Panc1 (cell line): Measurements from ENCODE around the gene APLP2. TPM values are rescaled to one million over a fixed set of nuclear protein-coding genes. Genes with fewer than 3 reads are reported as not detected.

Experiments used
- ATAC-seq: fragments of 200-7000 bp; cut with Tn5 transposase; 2 replicates; pipeline ENCODE4 v1.9.1; 2020; ENCODE audit warnings: mild to moderate bottlenecking, moderate library complexity
- BruUV-seq: library from RNA; stranded (reverse); fragments of 400-500 nt; replicated peaks from 2 replicates; lab custom pipeline; 2021; lab: Mats Ljungman, UMichigan
- CTCF ChIA-PET: fragments of 300-600 bp; sonication (Branson Sonifier 250); formaldehyde crosslinking; loops from one replicate; lab custom pipeline; 2022; ENCODE audit warnings: antibody characterized with exemption; lab: Charles Lee
- POLR2A ChIA-PET: fragments of 300-600 bp; sonication (Branson Sonifier 250); formaldehyde crosslinking; loops from one replicate; lab custom pipeline; 2022; ENCODE audit warnings: antibody characterized with exemption; lab: Charles Lee
- DNase-seq: peaks from one replicate; pipeline ENCODE4 v3.0.0-alpha.2; 2010; ENCODE audit warnings: low read depth, low spot score
- H3K27ac ChIP-seq: 2 replicates; pipeline ENCODE4 v1.5.1; 2011; ENCODE audit warnings: mild to moderate bottlenecking, low read length, inconsistent platforms
- H3K27me3 ChIP-seq: fragments of 200-500 bp; sonication (Bioruptor generic); 2 replicates; pipeline ENCODE4 v1.6.0; 2014; ENCODE audit warnings: low read length, inconsistent platforms; ENCODE audit not compliant: control insufficient read depth, insufficient read depth
- H3K36me3 ChIP-seq: fragments of 200-500 bp; sonication (Bioruptor generic); 2 replicates; pipeline ENCODE4 v1.5.1; 2014; ENCODE audit warnings: inconsistent platforms, mild to moderate bottlenecking, low read length, moderate library complexity; ENCODE audit not compliant: control insufficient read depth, insufficient read depth
- H3K4me1 ChIP-seq: 2 replicates; pipeline ENCODE4 v1.5.1; 2011; ENCODE audit warnings: inconsistent platforms, mild to moderate bottlenecking, low read length, moderate library complexity; ENCODE audit not compliant: control insufficient read depth, insufficient read depth
- H3K4me3 ChIP-seq, 2 experiments: 2 replicates each; pipeline ENCODE4 v1.5.1; 2011 to 2012; ENCODE audit warnings: low read depth in 2 of 2, low read length in 2 of 2, mild to moderate bottlenecking in 2 of 2, inconsistent platforms in 1 of 2, moderate library complexity in 1 of 2
- H3K9me3 ChIP-seq: fragments of 200-500 bp; sonication (Bioruptor generic); 2 replicates; pipeline ENCODE4 v1.5.1; 2014; ENCODE audit warnings: low read depth, mild to moderate bottlenecking, inconsistent platforms, low read length, moderate library complexity; ENCODE audit not compliant: control insufficient read depth, insufficient read depth
- CTCF ChIP-seq: fragments of 450-650 bp; IDR thresholded peaks from 2 replicates; pipeline ENCODE4 v1.5.1; 2017; ENCODE audit warnings: mild to moderate bottlenecking
- POLR2AphosphoS5 ChIP-seq: IDR thresholded peaks from 2 replicates; pipeline ENCODE4 v1.6.1; 2012; ENCODE audit warnings: mild to moderate bottlenecking, low read depth, low read length, moderate library complexity
- SIN3A ChIP-seq: IDR thresholded peaks from 2 replicates; pipeline ENCODE4 v1.6.1; 2012; ENCODE audit warnings: low read depth, mild to moderate bottlenecking, low read length, moderate library complexity, borderline replicate concordance; ENCODE audit not compliant: insufficient read depth
- TCF7L2 ChIP-seq: IDR thresholded peaks from 2 replicates; pipeline ENCODE4 v1.6.1; 2011; ENCODE audit warnings: mild to moderate bottlenecking, low read depth, low read length, inconsistent platforms
- in situ Hi-C: cut with HindIII; loops from 2 replicates; pipeline ENCODE4 v1.10.0; 2016; ENCODE audit warnings: low sequenced_read_pairs, low pct_unique_long_range_greater_than_20kb
- intact Hi-C: fragments of 100-400 bp; cut with micrococcal nuclease; formaldehyde crosslinking; loops from one replicate; pipeline ENCODE4 v1.10.0; 2022; ENCODE audit not compliant: unreplicated experiment
- total RNA-seq: library from RNA; stranded (reverse); gene quantifications from one replicate; pipeline ENCODE4 v1.2.1, GENCODE V29; 2021; ENCODE audit not compliant: unreplicated experiment
- TF ChIP-seq, protein P1 (sequence below), 2 experiments: IDR thresholded peaks; 2 replicates each; pipeline ENCODE4 v1.6.1; 2011 to 2012; ENCODE audit warnings: low read depth in 2 of 2, control low read depth in 1 of 2, low read length in 1 of 2, mild to moderate bottlenecking in 1 of 2, moderate library complexity in 1 of 2; ENCODE audit not compliant: insufficient read depth in 1 of 2

Gene APLP2
- total RNA-seq, 1 experiment from 2014 or later = 589 TPM

DNA sequence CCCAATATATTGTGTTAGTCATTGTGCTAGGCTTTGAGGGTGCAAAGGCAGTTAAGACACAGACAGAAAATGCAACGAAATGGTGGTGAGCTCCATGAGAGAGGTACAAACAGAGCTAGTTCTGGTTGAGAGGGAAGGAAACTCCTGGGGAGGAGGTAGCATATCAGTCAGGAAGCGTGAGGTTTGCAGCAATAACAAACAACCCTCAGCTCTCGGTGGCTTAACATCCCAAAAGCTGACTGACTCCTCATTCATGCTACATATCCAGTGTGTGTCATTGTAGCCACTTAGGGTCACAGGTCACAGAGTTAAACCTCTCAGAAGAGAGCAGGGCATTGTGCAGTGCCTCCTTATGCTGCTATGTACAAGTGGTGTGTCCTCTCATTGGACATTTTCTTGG is 88.1 kb downstream of the APLP2 start:
- ATAC-seq = no peak

GRCh38 chr11:130159139-130159538 is 89.4 kb downstream of the APLP2 start:
- in situ Hi-C loops = no loop called here
- Histone ChIP-seq H3K36me3 (no peaks in the 10 kb centered on the region; the same call in 1 of the 2 replicates), H3K27ac (no peak overlapping the region), H3K4me3 (peak overlapping the region; percentile 19 to 25; a peak in 2 of 4 replicates), H3K9me3 (no peaks in the 10 kb centered on the region), H3K27me3 (peaks cover 16% of the 10 kb centered on the region), H3K4me1 (0 out of 2 replicates have a peak, but pooled peaks cover 5% of the 10 kb centered on the region)
- DNase-seq = no peak
- ATAC-seq = no peak
- TF ChIP-seq CTCF (no peak), POLR2AphosphoS5 (no peak), TCF7L2 (no peak), SIN3A (no peak)
- TF ChIP-seq, protein P1, sequence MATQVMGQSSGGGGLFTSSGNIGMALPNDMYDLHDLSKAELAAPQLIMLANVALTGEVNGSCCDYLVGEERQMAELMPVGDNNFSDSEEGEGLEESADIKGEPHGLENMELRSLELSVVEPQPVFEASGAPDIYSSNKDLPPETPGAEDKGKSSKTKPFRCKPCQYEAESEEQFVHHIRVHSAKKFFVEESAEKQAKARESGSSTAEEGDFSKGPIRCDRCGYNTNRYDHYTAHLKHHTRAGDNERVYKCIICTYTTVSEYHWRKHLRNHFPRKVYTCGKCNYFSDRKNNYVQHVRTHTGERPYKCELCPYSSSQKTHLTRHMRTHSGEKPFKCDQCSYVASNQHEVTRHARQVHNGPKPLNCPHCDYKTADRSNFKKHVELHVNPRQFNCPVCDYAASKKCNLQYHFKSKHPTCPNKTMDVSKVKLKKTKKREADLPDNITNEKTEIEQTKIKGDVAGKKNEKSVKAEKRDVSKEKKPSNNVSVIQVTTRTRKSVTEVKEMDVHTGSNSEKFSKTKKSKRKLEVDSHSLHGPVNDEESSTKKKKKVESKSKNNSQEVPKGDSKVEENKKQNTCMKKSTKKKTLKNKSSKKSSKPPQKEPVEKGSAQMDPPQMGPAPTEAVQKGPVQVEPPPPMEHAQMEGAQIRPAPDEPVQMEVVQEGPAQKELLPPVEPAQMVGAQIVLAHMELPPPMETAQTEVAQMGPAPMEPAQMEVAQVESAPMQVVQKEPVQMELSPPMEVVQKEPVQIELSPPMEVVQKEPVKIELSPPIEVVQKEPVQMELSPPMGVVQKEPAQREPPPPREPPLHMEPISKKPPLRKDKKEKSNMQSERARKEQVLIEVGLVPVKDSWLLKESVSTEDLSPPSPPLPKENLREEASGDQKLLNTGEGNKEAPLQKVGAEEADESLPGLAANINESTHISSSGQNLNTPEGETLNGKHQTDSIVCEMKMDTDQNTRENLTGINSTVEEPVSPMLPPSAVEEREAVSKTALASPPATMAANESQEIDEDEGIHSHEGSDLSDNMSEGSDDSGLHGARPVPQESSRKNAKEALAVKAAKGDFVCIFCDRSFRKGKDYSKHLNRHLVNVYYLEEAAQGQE (IDR thresholded peaks at IDR 0.05; ENCODE audit: insufficient read depth in 1 of 2, low read depth in 2 of 2, low read length in 1 of 2) = no peak
- POLR2A ChIA-PET = no interaction called here
- CTCF ChIA-PET = no interaction called here
- no TSS peak for BruUV-seq
- intact Hi-C loops = no loop called here

More for the DNA sequence above, 88.1 kb downstream of the APLP2 start:
- peaks cover 16% of the 10 kb centered on the region for H3K27me3 ChIP-seq
- H3K27ac ChIP-seq = no peak overlapping the region
- intact Hi-C loops = no loop called here
- H3K9me3 ChIP-seq = no peaks in the 10 kb centered on the region
- CTCF ChIA-PET = no interaction called here
- BruUV-seq = no TSS peak
- TF ChIP-seq SIN3A (no peak), POLR2AphosphoS5 (no peak), CTCF (no peak), TCF7L2 (no peak)
- TF ChIP-seq, protein P1 (IDR thresholded peaks at IDR 0.05; ENCODE audit: insufficient read depth in 1 of 2, low read depth in 2 of 2, low read length in 1 of 2) = no peak
- in situ Hi-C loops = no loop called here
- H3K4me1 ChIP-seq = no peaks in the 10 kb centered on the region
- H3K36me3 ChIP-seq = no peaks in the 10 kb centered on the region; the same call in 1 of the 2 replicates
- POLR2A ChIA-PET = no interaction called here
- no peak overlapping the region for H3K4me3 ChIP-seq
- no peak for DNase-seq
